Measurements from ENCODE around the gene TBATA.

The TBATA gene

DNA sequence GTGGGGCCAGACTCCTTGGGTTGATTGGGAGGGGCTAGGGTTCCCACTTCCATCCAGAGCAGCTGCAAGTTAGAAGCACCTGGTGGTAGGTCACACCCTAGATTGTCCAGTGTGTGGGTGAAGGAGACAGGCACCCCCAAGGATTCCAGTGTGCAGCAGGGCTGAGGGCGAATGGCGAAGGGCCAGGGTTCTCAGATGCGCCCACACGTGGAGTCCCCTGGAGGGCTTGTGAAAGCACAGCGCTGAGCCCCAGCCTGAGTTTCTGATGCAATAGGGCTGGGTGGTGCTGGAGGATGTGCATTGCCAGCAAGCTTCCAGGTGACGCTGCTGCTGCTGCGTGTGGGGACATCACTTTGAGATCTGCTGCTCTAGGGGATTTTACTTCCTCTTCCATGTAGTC is 25.4 kb downstream of the TBATA start:
- DNase-seq, result no peak

DNA sequence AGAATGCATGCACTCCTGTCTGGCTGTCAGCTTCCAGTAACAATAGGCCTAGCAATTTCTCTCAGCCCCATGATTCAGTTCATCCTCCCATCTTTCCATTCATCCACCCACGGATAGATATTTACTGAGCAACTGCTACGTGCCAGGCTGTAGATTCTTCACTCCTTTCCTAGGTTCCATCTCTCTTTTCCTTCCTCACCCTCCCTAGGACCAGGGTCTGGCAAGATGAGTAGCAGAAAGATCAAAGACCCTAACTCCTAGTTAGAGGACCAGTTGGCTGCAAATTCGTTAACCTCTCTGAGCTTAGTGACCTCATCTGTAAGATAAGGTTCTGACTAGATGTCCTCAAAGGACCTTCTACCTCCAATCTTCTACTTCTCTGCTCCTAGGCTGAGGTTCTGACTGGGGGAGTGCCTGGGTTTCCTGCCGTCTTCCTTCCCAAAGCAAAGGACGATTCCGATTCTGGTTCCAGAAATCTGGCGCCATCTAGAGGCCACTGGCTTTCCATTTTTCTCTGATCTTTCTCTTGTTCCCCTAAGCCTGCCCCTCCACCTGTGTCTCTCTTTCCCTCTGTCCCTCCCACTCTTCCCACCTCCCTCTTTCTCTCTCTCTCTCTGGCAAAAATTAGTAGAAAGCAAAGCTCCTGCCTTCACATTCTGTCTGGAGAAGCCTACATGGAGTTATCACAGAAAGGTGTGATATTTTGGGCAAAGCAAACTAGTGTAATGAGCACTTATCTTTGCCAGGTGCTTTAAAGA is 26.2 kb downstream of the TBATA start:
- DNase-seq, result peak; percentile 94

DNA sequence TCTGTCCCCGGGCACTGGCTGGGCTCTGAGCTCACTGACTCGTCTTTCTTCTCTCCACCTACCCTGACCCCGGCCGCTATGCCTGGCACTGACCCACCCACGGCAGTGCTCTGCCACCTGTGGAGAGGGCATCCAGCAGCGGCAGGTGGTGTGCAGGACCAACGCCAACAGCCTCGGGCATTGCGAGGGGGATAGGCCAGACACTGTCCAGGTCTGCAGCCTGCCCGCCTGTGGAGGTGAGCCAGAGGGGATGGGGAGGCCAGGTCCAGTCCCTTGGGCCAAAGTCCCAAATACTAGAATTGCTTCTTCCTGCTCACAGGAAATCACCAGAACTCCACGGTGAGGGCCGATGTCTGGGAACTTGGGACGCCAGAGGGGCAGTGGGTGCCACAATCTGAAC is 27.3 kb downstream of the TBATA start:
- DNase-seq, result no peak

DNA sequence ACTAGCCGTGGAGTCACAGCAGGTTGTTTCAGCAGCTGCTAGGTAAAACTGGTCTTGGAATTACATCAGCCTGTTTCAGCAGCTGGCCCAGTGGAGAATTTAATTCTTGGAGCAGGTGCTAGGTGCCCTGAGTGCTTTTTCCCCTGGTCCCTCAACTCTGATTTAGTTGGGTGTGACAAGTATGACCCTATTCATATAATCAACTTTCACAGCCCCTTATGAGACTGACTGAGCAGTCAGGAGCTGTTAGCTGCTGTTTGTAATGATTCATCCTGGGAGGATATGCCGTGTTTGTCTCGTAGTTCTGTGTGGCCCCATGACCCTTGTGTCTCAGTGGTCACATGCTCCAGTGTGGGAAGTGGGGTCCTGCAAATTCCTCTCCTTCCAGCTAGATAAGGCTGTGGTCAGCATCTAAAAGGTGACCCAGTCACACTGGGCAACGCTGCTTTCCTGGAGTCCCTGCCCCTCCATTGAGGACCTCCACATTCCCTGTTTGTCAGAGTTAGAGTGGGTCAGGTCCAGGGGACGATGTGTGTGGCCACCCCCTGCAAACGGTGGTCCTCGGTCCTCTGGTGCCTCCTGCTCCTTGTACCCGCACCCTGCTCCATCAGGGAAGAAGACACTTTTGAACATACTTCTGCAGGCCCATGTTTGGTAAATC is 28.3 kb downstream of the TBATA start:
- no peak for DNase-seq

DNA sequence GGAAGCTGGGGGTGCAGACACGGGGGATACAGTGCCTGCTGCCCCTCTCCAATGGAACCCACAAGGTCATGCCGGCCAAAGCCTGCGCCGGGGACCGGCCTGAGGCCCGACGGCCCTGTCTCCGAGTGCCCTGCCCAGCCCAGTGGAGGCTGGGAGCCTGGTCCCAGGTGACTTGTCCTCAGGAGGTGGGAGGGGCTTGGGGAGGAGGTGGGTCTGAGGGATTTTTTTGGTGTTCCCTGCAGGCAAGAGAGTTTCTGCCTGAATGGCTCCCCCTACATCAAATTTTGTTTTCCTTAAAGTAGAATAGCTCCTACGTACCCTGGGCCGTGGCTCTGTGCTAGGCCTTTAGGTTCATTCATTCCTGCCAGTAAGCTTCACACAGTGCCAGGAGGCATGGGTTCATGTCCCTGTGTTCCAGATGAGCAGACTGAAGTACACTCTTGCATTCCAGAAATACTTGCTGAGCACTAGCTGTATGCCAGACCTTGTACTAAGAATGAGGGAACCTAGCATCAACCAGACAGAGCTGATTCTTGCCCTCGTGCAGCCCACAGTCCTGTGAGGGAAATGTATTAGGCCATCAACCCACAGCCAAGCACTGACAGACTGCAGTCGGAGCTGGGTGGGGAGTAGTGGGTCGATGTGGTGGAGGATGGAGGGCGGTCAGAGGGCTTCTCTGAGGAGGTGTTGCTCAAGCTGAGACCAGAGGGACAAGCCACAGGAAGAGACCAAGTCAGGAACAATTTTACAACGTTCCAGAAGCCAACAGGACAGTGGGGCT is 31.1 kb downstream of the TBATA start:
- no peak for DNase-seq

DNA sequence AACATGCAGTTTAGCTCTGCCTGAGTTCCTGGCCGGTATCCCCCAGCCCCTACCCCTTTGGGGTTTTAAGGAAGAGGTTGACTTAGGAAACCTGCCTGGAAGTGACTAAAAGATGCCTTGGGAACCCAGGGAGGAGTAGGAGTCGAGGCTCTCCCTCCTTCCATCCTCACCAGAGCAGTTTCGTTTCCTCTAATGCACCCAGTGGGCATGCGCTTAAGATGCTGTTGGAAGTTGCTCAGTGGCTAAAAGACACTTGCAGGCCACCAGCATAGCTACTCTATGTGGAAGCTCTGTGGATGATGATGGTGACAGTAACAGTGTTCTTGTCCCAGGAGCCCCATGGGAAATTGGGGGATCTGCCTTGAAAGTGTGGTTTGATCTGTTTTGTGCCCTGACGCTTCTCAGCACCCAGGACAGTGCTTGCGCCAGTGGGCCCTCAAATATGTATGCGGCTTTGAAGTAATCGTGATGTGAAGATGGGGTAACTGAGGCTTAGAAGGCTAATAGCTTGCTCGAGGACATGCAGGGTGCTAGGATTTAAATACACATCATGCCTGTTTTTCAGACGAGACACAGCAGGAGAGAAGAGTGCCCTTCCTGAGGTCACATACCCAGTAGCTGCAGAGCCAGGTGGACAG is 32.0 kb downstream of the TBATA start:
- no peak for DNase-seq

DNA sequence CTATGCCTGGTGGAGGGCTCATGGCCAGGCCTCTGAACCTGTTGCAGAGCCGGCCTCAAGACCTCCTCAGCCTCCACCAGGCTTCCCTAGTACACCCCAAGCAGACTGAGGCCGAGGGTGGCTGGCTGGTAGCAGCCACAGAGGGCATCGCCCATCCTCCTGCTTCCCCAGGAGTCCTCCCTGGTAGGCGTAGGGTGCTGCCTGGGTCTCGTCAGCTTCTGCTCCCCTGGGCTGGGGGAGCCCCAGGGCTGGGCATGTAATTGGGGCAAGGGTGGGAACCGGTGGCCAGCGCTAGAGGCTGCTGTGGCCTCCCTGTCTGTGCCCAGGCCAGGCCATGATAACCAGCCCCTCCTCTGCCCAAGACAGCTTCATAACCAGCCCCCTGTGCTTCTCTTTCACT is 32.6 kb downstream of the TBATA start:
- no peak for DNase-seq

DNA sequence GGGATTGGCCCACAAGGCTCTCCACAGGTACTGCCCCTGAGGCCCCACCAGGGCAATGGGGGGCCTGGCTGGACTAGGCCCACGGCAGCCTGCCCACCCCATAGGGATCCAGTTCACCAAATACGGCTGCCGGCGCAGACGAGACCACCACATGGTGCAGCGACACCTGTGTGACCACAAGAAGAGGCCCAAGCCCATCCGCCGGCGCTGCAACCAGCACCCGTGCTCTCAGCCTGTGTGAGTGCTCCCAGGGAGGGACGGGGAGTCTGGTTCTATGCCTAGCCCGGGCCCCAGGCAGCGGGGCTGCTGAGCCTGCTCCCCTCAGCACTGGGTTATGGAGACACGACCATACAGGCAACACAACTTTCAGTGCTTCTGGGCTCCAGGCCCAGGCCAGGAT is 33.2 kb downstream of the TBATA start:
- DNase-seq, result no peak

DNA sequence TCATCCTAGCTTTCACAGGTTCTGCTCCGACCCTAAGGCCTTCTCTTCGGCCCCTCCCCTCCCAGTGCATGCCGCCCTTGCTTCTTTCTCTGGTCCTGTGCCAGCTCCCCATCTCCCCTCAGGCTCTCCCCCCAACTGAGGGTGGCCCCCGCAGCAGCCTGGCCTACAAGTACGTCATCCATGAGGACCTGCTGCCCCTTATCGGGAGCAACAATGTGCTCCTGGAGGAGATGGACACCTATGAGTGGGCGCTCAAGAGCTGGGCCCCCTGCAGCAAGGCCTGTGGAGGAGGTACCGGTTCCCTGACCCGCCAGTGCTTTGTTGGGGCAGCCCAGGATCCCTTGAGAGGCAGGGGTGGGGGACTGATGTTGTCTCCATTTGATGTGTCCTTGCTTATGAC is 33.8 kb downstream of the TBATA start:
- no peak for DNase-seq

DNA sequence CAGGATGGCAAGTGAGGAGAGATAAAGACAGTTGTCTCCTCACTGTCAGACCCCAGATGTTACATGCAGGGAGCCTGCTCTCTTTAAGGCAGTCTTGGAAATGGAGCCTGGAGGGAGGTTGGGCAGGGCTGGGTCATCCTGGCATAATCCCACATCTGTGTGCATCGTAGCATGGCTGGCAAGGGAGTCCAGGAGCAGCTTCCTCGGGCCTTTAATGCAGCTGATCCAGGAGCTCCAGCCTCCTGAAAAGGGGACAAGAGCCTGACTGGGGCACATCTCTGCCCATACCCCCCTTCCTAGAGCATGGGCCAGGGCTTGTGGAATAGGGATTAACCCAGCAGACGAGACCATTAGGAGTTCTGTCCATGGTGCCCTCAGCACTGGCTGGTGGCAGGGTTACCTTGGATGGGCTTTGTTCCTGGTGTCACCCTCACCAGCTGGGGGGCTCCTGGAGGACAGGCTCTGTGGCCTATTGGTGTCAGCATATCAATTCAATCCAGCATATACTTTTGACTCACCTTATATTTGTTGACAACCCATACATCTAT is 34.9 kb downstream of the TBATA start:
- no peak for DNase-seq

DNA sequence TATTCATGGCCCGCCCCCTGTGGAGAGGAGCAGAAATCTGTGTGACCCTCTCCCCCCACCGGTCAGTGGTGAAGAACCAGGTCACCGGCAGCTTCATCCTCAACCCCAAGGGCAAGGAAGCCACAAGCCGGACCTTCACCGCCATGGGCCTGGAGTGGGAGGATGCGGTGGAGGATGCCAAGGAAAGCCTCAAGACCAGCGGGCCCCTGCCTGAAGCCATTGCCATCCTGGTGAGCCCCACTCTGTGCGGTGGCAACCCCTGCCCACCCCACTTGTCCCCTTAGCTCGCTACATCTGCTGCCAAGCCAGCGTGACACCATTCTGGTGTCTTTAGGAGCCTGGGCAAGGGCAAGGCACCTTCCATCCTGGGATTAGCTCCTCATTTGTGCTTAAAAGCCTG is 35.4 kb downstream of the TBATA start:
- DNase-seq, result no peak

DNA sequence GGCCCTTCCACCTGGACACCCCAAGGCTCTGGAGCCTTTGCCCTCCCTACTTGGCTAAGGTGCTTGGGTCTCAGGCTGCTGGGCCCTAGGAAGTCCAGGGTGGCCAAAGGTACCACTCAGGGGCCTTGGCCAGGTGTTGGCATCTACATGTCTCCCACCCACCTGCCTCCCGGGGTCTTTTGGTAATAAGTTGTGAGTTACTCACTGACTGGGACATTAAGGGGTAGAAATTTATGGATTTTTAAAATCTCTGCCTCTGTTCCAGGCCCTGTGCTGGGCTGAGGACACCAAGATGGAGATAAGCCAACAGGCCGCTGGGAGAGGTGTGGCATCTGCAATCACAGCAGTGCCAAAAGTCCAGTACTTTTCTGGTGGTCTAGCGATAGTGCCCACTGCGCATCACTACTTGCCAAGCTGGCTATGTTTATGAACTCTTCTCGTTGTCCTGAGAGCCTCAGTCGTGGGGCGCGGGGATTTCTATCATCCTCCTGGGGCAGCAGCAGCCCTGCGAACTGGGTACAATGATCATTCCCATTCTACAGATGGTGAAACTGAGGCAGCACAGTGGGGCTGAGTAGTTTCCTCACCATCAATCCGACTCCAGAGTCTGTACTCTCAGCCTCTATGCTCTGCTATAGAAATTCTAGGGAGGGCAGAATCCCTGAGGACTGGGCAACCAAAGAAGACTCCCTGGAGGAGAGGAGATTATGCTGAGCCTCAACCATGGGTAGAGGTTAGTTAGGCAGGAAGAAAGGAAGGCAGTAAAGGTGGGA is 36.2 kb downstream of the TBATA start:
- no peak for DNase-seq

DNA sequence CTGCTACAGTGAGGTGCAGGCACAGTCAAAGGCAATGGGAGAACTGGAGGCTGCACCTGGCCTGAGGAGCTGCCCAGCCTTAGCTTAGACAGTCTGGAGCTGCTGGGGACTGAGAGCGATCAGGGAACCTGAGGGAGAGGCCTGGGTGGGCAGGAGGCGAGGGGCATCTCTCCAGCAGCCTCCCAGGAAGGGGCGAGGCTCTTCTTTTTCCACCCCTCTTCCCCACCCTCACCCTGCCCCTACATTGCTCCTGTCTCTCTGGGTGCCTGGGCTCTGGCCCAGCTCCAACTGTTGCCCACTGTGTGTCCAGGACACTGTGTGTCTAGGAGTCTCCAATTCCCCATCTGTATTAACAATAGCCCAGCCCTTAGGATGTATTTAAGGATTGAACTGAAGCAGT is 36.9 kb downstream of the TBATA start:
- no peak for DNase-seq

DNA sequence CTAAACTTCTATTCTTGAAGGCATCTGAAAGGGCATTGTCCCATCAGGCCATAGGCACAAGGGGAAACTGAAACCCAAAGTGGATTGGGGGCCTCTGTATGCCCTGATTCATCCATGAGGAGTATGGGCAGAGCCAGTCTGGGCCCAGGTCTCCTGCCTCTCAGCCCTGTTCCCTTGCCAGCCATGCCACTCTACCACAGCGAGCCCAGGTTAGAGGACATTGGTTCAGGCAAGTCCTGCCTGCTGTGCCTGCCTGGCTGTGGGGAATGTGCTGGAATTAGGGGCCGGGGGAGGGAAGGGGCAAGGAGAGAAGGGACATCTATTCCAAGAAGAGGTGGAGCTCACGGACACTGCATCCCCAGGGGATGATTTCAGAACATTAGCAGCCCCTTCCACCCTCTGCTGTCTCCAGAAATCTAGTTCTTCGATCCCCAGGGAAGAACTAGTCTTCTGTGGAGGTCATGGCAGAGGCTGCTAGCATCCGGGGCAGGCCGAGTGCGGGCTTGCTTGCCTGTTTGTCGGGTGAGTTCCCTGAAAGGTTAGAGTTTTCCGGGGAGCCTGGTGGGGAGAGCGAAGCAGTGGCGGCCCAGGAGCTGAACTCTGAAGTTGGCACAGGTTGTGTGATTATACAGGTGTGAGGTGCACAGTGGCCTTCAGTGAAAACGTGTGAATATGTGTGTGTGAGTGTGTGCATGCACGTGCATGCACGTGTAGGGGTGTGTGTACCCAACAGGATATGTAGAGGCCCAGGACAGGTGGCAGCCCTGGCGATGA is 37.8 kb downstream of the TBATA start:
- DNase-seq, result no peak

DNA sequence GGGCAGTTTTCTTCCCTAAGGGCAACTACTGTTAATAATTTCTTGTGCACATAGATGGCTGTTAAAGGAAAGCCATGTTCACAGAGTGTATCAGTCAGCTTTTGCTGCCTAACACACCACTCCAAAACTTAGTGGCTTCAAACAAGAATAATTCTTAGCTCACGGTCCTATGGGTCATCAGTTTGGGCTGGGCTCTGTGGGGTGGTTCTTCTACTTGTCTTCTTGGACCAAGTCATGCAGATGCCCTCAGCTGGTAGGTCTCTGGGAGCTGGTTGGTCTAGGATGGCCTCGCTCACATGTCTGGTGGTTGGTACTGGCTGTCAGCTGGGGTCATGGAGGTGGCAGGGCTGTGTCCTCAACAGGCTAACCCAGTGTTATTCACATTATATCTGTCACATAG is 39.6 kb downstream of the TBATA start:
- DNase-seq, result no peak

DNA sequence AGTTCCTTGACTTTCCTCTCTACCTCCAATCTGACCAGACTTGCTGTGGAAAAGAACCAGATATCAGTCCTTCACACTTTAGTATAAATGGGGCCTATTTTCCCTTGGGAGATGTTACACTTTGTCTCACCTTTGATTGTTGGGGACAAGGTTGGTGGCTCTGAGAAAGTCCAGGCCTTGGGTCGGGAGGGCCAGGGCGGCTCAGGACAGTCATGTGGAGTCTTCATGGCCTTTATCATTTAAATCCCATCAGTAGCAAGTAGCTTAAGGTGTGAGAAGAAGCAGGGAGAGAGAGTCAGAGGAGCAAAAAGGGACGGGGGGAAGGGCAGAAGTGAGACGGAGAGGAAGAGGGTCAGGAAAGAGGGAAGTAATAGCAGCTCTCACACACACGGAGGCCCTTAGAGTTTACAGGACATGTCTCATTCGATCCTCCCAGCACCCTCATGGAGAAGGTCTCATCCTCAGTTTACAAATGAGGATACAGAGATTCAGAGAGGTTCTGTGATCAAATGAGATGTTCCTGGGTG is 40.5 kb downstream of the TBATA start:
- DNase-seq, result no peak

DNA sequence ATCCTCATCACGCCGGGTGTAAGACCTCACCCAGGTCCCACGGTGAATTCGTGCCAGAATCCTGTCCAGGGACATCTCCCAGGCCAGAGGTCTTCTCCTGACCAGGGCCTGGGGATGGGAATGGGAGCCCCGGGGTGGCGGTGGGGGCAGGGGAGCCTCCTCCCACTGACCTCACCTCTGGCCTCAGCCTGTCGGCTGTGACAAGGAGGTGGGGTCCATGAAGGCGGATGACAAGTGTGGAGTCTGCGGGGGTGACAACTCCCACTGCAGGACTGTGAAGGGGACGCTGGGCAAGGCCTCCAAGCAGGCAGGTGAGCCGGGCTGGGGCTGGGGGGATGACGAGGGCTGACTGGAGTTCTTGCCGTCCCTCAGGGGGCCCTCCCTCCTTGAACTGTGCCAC is 41.3 kb downstream of the TBATA start:
- DNase-seq, result no peak

DNA sequence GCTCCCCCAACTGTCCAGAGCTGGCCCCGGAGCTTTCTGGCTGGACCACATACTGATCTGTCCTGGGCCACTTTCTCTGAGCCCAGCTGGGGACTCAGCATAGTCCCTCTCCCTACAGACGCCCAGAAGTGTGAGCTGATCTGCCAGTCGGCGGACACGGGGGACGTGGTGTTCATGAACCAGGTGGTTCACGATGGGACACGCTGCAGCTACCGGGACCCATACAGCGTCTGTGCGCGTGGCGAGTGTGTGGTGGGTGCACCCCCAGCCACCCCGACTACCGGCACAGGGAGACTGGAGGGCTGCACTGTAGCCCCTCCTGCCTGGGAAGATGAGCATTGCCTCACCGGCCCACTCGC is 41.8 kb downstream of the TBATA start:
- DNase-seq, result no peak

DNA sequence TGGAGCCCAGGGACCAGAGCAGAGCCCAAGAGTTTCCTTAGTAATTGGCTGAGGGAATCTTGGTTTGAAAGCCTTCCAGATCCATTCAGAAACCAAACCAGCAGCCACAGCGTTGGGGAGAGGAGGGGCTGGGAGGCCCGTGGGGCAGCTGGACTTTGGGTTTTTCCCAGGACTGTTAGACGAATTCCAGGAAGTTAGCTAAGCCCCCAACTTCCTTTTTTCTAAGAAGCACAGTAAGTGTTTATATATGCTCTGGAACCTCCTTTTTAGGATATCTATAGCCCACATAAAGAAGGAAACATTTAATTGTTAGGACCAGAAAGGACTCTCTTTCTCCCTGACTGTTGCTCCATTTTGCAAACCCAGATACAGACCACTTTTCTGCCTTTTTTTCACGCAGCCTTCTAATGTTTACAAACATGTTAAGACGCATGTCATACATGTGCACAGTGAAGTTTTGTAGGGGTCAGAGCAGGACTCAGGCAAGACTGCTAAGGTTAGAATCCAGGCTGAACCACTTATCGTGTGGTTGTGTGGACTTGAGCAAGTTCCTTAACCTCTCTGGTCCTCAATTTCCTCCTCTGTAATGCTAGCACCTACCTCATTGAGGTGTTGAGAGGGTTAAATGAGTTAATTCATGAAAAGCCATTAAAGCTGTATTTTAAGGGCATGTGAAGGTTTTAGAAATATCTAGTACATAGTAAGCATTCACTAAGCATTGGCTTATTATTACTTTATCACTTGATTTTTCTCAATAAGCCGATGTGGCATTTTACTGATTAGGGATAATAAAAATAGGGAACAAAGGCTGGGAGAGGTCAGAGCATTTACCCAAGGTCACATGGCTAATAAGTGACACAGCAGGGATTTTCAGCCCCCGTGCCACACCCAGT is 42.4 kb downstream of the TBATA start:
- peak; percentile 58 for DNase-seq

Measured in eye (tissue), 1 donor.